Activated CD8-positive, alpha-beta T cell treated with anti-CD3 and anti-CD28 coated beads for 36 hours (primary cell): ENCODE results near the gene CSF3. TPM values are rescaled to one million over a fixed set of nuclear protein-coding genes. Genes with fewer than 3 reads are reported as not detected.

Experiments used
- ATAC-seq: fragments of 200-7000 bp; cut with Tn5 transposase; one replicate; pipeline ENCODE4 v1.10.0; 2021; ENCODE audit warnings: mild to moderate bottlenecking, moderate library complexity
- CTCF ChIA-PET: fragments of 350-600 bp; sonication (Branson Sonifier 250); formaldehyde crosslinking; loops from one replicate; lab custom pipeline; 2021; ENCODE audit warnings: antibody characterized with exemption; lab: Charles Lee
- POLR2A ChIA-PET: fragments of 350-600 bp; sonication (Branson Sonifier 250); formaldehyde crosslinking; loops from one replicate; lab custom pipeline; 2021; ENCODE audit warnings: antibody characterized with exemption; lab: Charles Lee
- DNase-seq: peaks from one replicate; pipeline ENCODE4 v3.0.0-alpha.2; 2020
- H3K27ac Mint-ChIP-seq: one replicate; pipeline ENCODE4 v1.8.0; 2021; ENCODE audit warnings: mild to moderate bottlenecking, mixed read lengths
- H3K27me3 Mint-ChIP-seq: one replicate; pipeline ENCODE4 v1.8.0; 2021; ENCODE audit warnings: mixed read lengths
- H3K36me3 Mint-ChIP-seq: one replicate; pipeline ENCODE4 v1.8.0; 2021; ENCODE audit warnings: low read depth, mixed read lengths
- H3K4me1 Mint-ChIP-seq: one replicate; pipeline ENCODE4 v1.8.0; 2021; ENCODE audit warnings: low read depth, mixed read lengths
- H3K4me3 Mint-ChIP-seq: one replicate; pipeline ENCODE4 v1.8.0; 2021; ENCODE audit warnings: mild to moderate bottlenecking, moderate library complexity, mixed read lengths
- H3K9me3 Mint-ChIP-seq: one replicate; pipeline ENCODE4 v1.8.0; 2021; ENCODE audit warnings: mixed read lengths
- CTCF ChIP-seq: fragments of 200-600 bp; IDR thresholded peaks from one replicate; pipeline ENCODE4 v1.8.0; 2022; ENCODE audit warnings: antibody characterized with exemption, mild to moderate bottlenecking
- intact Hi-C: fragments of 100-400 bp; cut with micrococcal nuclease; formaldehyde crosslinking; loops from one replicate; pipeline ENCODE4 v1.10.0; 2022
- total RNA-seq, 2 experiments: library from RNA; stranded (reverse); gene quantifications; one replicate each; pipeline ENCODE4 v1.2.3, GENCODE V29; 2021

CSF3 gene
- total RNA-seq, 2 experiments from 2014 or later: not detected

- ChIA-PET CTCF (interaction anchor here (2.2 kb wide), 1 partner anchor 32 kb away, joined by 9 read pairs; no protein-coding TSS in a partner anchor), POLR2A (no interaction called here)
- DNase-seq: no peak
Measured at GRCh38 chr17:39995438-39995837, 19.8 kb upstream of the CSF3 start.

GRCh38 chr17:39996162-39996561 is 19.1 kb upstream of the CSF3 start:
- intact Hi-C loops: no loop called here
- no peak for TF ChIP-seq CTCF
- no peak for ATAC-seq
- H3K27me3 Mint-ChIP-seq: no peaks in the 10 kb centered on the region
- H3K36me3 Mint-ChIP-seq: peaks cover 53% of the 10 kb centered on the region
- H3K9me3 Mint-ChIP-seq: no peaks in the 10 kb centered on the region
- no peak overlapping the region for H3K4me3 Mint-ChIP-seq
- DNase-seq: no peak
- H3K27ac Mint-ChIP-seq: no peak overlapping the region
- peaks cover 6% of the 10 kb centered on the region for H3K4me1 Mint-ChIP-seq
- CTCF ChIA-PET: interaction anchor here (0.8 to 2.2 kb wide), 2 partner anchors 32 to 374 kb away, joined by 3 to 9 read pairs; no protein-coding TSS in a partner anchor
- POLR2A ChIA-PET: interaction anchor here (0.5 kb wide), 1 partner anchor 34 kb away, joined by 3 read pairs; no protein-coding TSS in a partner anchor

More at GRCh38 chr17:39995438-39995837, 19.8 kb upstream of the CSF3 start:
- no peak overlapping the region for H3K27ac Mint-ChIP-seq
- H3K4me3 Mint-ChIP-seq: no peak overlapping the region
- H3K36me3 Mint-ChIP-seq: peaks cover 59% of the 10 kb centered on the region
- H3K9me3 Mint-ChIP-seq: no peaks in the 10 kb centered on the region
- H3K4me1 Mint-ChIP-seq: peaks cover 6% of the 10 kb centered on the region
- no peaks in the 10 kb centered on the region for H3K27me3 Mint-ChIP-seq
- intact Hi-C loops: no loop called here
- no peak for ATAC-seq
- no peak for TF ChIP-seq CTCF

- intact Hi-C loops: no loop called here
- TF ChIP-seq CTCF: no peak
- Mint-ChIP-seq H3K27me3 (no peaks in the 10 kb centered on the region), H3K4me1 (peaks cover 6% of the 10 kb centered on the region), H3K27ac (no peak overlapping the region), H3K36me3 (peaks cover 51% of the 10 kb centered on the region), H3K9me3 (no peaks in the 10 kb centered on the region), H3K4me3 (no peak overlapping the region)
- ATAC-seq (no peak), DNase-seq (no peak)
- POLR2A ChIA-PET: interaction anchor here (0.5 to 1.8 kb wide), 2 partner anchors 14 to 34 kb away, joined by 3 to 5 read pairs; no protein-coding TSS in a partner anchor
- CTCF ChIA-PET: interaction anchor here (0.8 to 2.2 kb wide), 3 partner anchors 30 to 375 kb away, joined by 3 to 9 read pairs (median 3); no protein-coding TSS in a partner anchor
Measured at GRCh38 chr17:39996800-39997199, 18.4 kb upstream of the CSF3 start.

- Mint-ChIP-seq H3K27ac (no peak overlapping the region), H3K36me3 (peaks cover 44% of the 10 kb centered on the region), H3K4me1 (peaks cover 6% of the 10 kb centered on the region), H3K4me3 (no peak overlapping the region), H3K9me3 (no peaks in the 10 kb centered on the region), H3K27me3 (no peaks in the 10 kb centered on the region)
- POLR2A ChIA-PET: interaction anchor here (1.1 to 1.8 kb wide), 2 partner anchors 14 to 18 kb away, joined by 3 to 5 read pairs; no protein-coding TSS in a partner anchor
- intact Hi-C loops: no loop called here
- no peak for DNase-seq
- no peak for ATAC-seq
- CTCF ChIA-PET: interaction anchor here (1.1 to 2.2 kb wide), 3 partner anchors 29 to 30 kb away, joined by 3 to 9 read pairs (median 4); no protein-coding TSS in a partner anchor
- TF ChIP-seq CTCF: no peak
Measured at GRCh38 chr17:39997543-39997942, 17.7 kb upstream of the CSF3 start.

GRCh38 chr17:39999067-39999466 is 16.2 kb upstream of the CSF3 start:
- peaks cover 6% of the 10 kb centered on the region for H3K4me1 Mint-ChIP-seq
- H3K27me3 Mint-ChIP-seq: no peaks in the 10 kb centered on the region
- DNase-seq: no peak
- H3K4me3 Mint-ChIP-seq: no peak overlapping the region
- CTCF ChIA-PET: interaction anchor here (2.1 kb wide), 1 partner anchor 77 kb away, joined by 6 read pairs; no protein-coding TSS in a partner anchor
- intact Hi-C loops: no loop called here
- ATAC-seq: no peak
- H3K36me3 Mint-ChIP-seq: peaks cover 30% of the 10 kb centered on the region
- H3K27ac Mint-ChIP-seq: no peak overlapping the region
- POLR2A ChIA-PET: interaction anchor here (0.9 to 1.3 kb wide), 2 partner anchors 13 to 18 kb away, joined by 3 to 4 read pairs; partner anchors contain the start of gene PSMD3
- no peaks in the 10 kb centered on the region for H3K9me3 Mint-ChIP-seq
- no peak for TF ChIP-seq CTCF
